Naive thymus-derived CD4-positive, alpha-beta T cell (primary cell): ENCODE results near the gene TMEM163. TPM values are rescaled to one million over a fixed set of nuclear protein-coding genes. Genes with fewer than 3 reads are reported as not detected.

ENCODE experiments used
- ATAC-seq: fragments of 150-1000 bp; cut with Tn5 transposase; 2 replicates; pipeline ENCODE4 v1.10.0; 2021; ENCODE audit warnings: mild to moderate bottlenecking, moderate library complexity
- CTCF ChIA-PET: fragments of 350-600 bp; sonication (Branson Sonifier 250); formaldehyde crosslinking; loops from one replicate; lab custom pipeline; 2021; ENCODE audit warnings: antibody characterized with exemption; lab: Charles Lee
- POLR2A ChIA-PET: fragments of 350-600 bp; sonication (Branson Sonifier 250); formaldehyde crosslinking; loops from one replicate; lab custom pipeline; 2021; ENCODE audit warnings: antibody characterized with exemption, inconsistent platforms; lab: Charles Lee
- DNase-seq, 9 donors: peaks; one replicate each; pipeline versions ENCODE4 v3.0.0 to v3.0.0-alpha.2; 2020 to 2022; ENCODE audit warnings: mixed read lengths in 1 of 9
- H3K27ac ChIP-seq: one replicate; pipeline ENCODE4 v1.7.0; 2013; ENCODE audit warnings: mild to moderate bottlenecking, low read depth, low read length, moderate library complexity
- H3K27me3 ChIP-seq, 2 donors: one replicate each; pipeline ENCODE4 v1.7.0; 2013; ENCODE audit warnings: low read length in 2 of 2, mild to moderate bottlenecking in 2 of 2, moderate library complexity in 2 of 2; ENCODE audit not compliant: control insufficient read depth in 2 of 2, insufficient read depth in 2 of 2
- H3K36me3 ChIP-seq, 3 experiments: 1 replicate in 2 of 3; 2 replicates in 1 of 3; pipeline ENCODE4 v1.7.0; 2013; ENCODE audit warnings: low read length in 3 of 3, mild to moderate bottlenecking in 3 of 3, moderate library complexity in 1 of 3; ENCODE audit not compliant: insufficient read depth in 3 of 3, control insufficient read depth in 2 of 3
- H3K4me1 ChIP-seq, 2 donors: one replicate each; pipeline ENCODE4 v1.7.0; 2013; ENCODE audit warnings: low read length in 2 of 2, mild to moderate bottlenecking in 2 of 2, moderate library complexity in 1 of 2; ENCODE audit not compliant: control insufficient read depth in 2 of 2, insufficient read depth in 2 of 2
- H3K4me3 ChIP-seq: 2 replicates; pipeline ENCODE4 v1.7.0; 2013; ENCODE audit warnings: mild to moderate bottlenecking, low read length
- H3K9me3 ChIP-seq, 3 experiments: 1 replicate in 2 of 3; 2 replicates in 1 of 3; pipeline ENCODE4 v1.7.0; 2013; ENCODE audit warnings: low read length in 3 of 3; ENCODE audit not compliant: control insufficient read depth in 2 of 3
- H3K27ac Mint-ChIP-seq, 9 donors: one replicate each; pipeline ENCODE4 v1.8.0; 2020 to 2022; ENCODE audit warnings: mixed read lengths in 9 of 9, mild to moderate bottlenecking in 8 of 9, moderate library complexity in 5 of 9, inconsistent platforms in 2 of 9
- H3K27me3 Mint-ChIP-seq, 5 donors: one replicate each; pipeline ENCODE4 v1.8.0; 2021 to 2022; ENCODE audit warnings: mixed read lengths in 5 of 5, mild to moderate bottlenecking in 1 of 5
- H3K36me3 Mint-ChIP-seq, 5 donors: one replicate each; pipeline ENCODE4 v1.8.0; 2020 to 2022; ENCODE audit warnings: mixed read lengths in 5 of 5, mild to moderate bottlenecking in 3 of 5, inconsistent platforms in 1 of 5
- H3K4me1 Mint-ChIP-seq, 7 donors: one replicate each; pipeline ENCODE4 v1.8.0; 2020 to 2022; ENCODE audit warnings: mixed read lengths in 7 of 7, mild to moderate bottlenecking in 3 of 7, inconsistent platforms in 1 of 7
- H3K4me3 Mint-ChIP-seq, 10 donors: one replicate each; pipeline ENCODE4 v1.8.0; 2020 to 2022; ENCODE audit warnings: mild to moderate bottlenecking in 10 of 10, mixed read lengths in 10 of 10, moderate library complexity in 6 of 10, inconsistent platforms in 2 of 10
- H3K9me3 Mint-ChIP-seq, 11 donors: one replicate each; pipeline ENCODE4 v1.8.0; 2020 to 2022; ENCODE audit warnings: mixed read lengths in 11 of 11, mild to moderate bottlenecking in 4 of 11, inconsistent platforms in 1 of 11, moderate library complexity in 1 of 11
- intact Hi-C, 2 donors: fragments of 100-400 bp; cut with micrococcal nuclease; formaldehyde crosslinking; loops; one replicate each; pipeline ENCODE4 v1.15.1; 2023
- polyA plus RNA-seq, 2 donors: library from polyadenylated mRNA; unstranded; fragments of 300-500 nt; fragmentation: Illumina TruSeq; gene quantifications; one replicate each; pipeline ENCODE4 v1.2.3, GENCODE V29; 2021
- total RNA-seq, 6 experiments: library from RNA in 5 of 6; stranded (reverse) in 5 of 6; gene quantifications; 1 replicate in 5 of 6; 2 replicates in 1 of 6; pipeline ENCODE4 v1.2.3 and lab custom pipeline; 2021 to 2026

The TMEM163 gene
- total and polyA plus RNA-seq, 7 experiments from 2014 or later: 0.13 to 0.71 (median 0.21) TPM; not detected in 2

DNA sequence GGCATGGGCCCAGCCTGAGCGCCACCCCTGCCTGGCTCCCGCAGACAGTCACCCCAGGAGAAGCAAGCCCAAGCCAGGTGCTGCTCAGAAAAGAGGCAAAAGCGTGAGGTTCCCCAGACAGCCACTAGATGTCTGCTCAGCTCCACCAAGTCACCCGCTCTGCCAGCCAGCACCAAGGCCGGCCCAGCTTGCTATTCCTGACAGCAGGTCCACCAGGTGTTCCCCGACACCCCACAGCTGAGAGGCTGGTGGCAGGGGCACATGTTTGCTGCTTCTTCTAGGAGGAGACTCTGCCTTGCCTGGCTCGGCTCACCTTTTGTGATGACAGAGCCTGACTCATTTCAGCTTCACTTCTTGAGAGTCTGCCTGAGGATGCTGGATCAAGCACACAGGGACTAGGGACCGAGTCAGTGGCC, 258.2 kb downstream of the TMEM163 start:
- Mint-ChIP-seq H3K36me3 (peaks cover 0 to under 1% (median 0%) of the 10 kb centered on the region in 5 donors), H3K27ac (no peak overlapping the region)

DNA sequence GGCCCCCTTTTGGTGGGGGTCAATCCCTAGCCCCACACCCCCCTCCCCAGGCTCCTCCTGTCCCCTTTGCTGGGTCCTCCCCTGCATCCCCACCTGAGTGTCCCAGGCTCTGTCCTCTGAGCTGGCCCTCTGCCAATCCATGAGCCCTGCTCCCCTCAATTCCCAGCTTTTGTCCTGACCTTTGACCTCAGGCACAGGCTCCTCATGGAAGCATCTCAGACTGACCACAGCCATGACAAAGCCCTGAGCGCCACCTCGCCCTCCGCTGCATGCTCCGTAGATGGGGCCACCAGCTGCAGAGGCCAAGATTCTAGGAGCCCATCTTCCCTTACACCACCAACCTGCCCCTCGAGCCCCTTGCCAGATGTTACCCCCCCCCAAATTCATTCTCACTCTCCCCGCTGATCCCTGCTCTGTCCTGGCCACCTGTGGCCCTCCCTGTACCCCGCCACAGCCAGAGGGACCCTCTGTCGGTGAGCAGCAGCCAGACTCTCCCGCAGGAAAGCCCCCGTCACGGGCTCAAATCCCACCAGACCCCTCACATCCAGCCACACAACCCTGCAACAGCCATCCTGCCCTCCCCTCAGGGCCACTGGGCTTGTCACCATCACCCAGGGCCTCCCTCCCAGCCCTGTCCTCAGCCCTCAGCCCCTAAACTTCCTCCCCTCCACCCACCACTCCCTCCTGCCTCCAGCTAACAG, 258.9 kb downstream of the TMEM163 start:
- H3K27me3 Mint-ChIP-seq: no peaks in the 10 kb centered on the region

More for the DNA sequence above, 258.2 kb downstream of the TMEM163 start:
- Histone ChIP-seq H3K27me3 (no peaks in the 10 kb centered on the region), H3K4me3 (no peak overlapping the region), H3K9me3 (no peaks in the 10 kb centered on the region), H3K4me1 (no peaks in the 10 kb centered on the region), H3K36me3 (peaks cover 0 to under 1% (median 0%) of the 10 kb centered on the region in 3 experiments), H3K27ac (no peak overlapping the region)
- Mint-ChIP-seq H3K4me1 (no peaks in the 10 kb centered on the region), H3K27me3 (no peaks in the 10 kb centered on the region), H3K9me3 (no peaks in the 10 kb centered on the region), H3K4me3 (no peak overlapping the region)
- peak; percentile 41 for ATAC-seq
- POLR2A ChIA-PET: no interaction called here
- DNase-seq: peak in 6 of 9 donors; percentile 12 to 33 (median 21)
- intact Hi-C loops: loop anchor here in 1 of 2 donors (1.0 kb wide), 1 partner anchor 438 kb away; no protein-coding TSS in a partner anchor
- CTCF ChIA-PET: interaction anchor here (1.1 to 1.4 kb wide), 2 partner anchors 10 to 438 kb away, joined by 3 to 4 read pairs; no protein-coding TSS in a partner anchor

DNA sequence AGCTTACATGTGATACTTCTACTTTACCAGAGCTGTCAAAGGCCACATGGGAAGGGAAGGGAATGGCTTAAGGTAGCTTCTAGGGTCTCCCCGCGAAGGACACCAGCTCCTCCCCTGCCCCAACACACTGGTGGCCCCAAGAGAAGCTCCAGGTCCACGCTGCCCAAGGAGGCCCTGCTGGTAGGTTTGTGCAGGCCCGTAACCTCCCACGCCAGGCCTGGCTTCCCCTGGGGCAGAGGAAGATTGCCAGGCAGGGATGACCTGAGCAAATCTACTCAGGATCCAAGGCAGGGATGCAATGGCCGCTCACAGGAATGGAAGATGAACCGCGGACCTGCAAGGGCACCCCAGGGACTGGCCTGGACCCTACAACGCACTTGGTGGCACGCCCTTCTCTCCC, 259.9 kb downstream of the TMEM163 start:
- Histone ChIP-seq H3K27ac (no peak overlapping the region), H3K27me3 (no peaks in the 10 kb centered on the region), H3K9me3 (no peaks in the 10 kb centered on the region), H3K4me1 (no peaks in the 10 kb centered on the region), H3K36me3 (peaks cover 0 to 7% (median 0%) of the 10 kb centered on the region in 3 experiments), H3K4me3 (no peak overlapping the region)
- CTCF ChIA-PET: no interaction called here
- intact Hi-C loops: loop anchor here in 1 of 2 donors (10.0 kb wide), 1 partner anchor 236 kb away; no protein-coding TSS in a partner anchor
- POLR2A ChIA-PET: no interaction called here
- peaks cover 0 to 8% (median 0%) of the 10 kb centered on the region in 5 donors for H3K36me3 Mint-ChIP-seq
- H3K4me3 Mint-ChIP-seq: no peak overlapping the region
- H3K9me3 Mint-ChIP-seq: no peaks in the 10 kb centered on the region
- no peak for DNase-seq
- no peaks in the 10 kb centered on the region for H3K4me1 Mint-ChIP-seq
- peak overlapping the region in 1 of 9 donors; percentile 47 for H3K27ac Mint-ChIP-seq
- no peaks in the 10 kb centered on the region for H3K27me3 Mint-ChIP-seq
- ATAC-seq: no peak

More for the DNA sequence above, 258.9 kb downstream of the TMEM163 start:
- Histone ChIP-seq H3K4me1 (no peaks in the 10 kb centered on the region), H3K36me3 (peaks cover 0 to 4% (median 0%) of the 10 kb centered on the region in 3 experiments), H3K27me3 (no peaks in the 10 kb centered on the region), H3K9me3 (no peaks in the 10 kb centered on the region), H3K4me3 (no peak overlapping the region), H3K27ac (no peak overlapping the region)
- Mint-ChIP-seq H3K4me3 (no peak overlapping the region), H3K4me1 (no peaks in the 10 kb centered on the region), H3K27ac (peak overlapping the region in 1 of 9 donors; percentile 47), H3K9me3 (no peaks in the 10 kb centered on the region), H3K36me3 (peaks cover 0 to 8% (median 0%) of the 10 kb centered on the region in 5 donors)
- ATAC-seq: no peak
- intact Hi-C loops: loop anchor here in 1 of 2 donors (1.0 to 10.0 kb wide), 2 partner anchors 235 to 438 kb away; no protein-coding TSS in a partner anchor
- ChIA-PET POLR2A (no interaction called here), CTCF (interaction anchor here (1.1 to 1.4 kb wide), 2 partner anchors 9 to 439 kb away, joined by 3 to 4 read pairs; no protein-coding TSS in a partner anchor)
- DNase-seq: no peak

DNA sequence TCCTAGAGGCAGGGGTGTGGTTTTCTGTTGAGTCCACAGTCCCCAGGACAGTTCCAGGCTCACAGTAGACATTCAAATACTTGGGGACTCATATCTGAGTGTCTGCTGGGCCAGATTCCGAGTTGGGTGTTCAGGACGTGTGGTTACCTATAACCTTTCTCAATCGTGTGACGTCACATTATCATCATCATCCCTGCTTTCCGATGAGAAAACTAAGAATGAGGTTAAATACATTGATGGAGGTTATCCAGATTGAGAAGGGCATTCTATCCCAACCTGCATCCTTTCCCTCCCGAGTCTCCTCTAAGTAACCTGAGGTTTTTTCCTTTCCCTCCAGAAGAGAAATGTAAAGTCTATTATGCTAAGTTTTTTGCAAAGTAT, 260.3 kb downstream of the TMEM163 start:
- H3K36me3 Mint-ChIP-seq: peaks cover 0 to 8% (median 0%) of the 10 kb centered on the region in 5 donors
- H3K4me1 ChIP-seq: no peaks in the 10 kb centered on the region
- DNase-seq (no peak), ATAC-seq (no peak)
- H3K27me3 ChIP-seq: no peaks in the 10 kb centered on the region
- H3K9me3 Mint-ChIP-seq: no peaks in the 10 kb centered on the region
- POLR2A ChIA-PET: no interaction called here
- no peak overlapping the region for H3K4me3 ChIP-seq
- no peak overlapping the region for H3K27ac Mint-ChIP-seq
- no peaks in the 10 kb centered on the region for H3K27me3 Mint-ChIP-seq
- no peak overlapping the region for H3K4me3 Mint-ChIP-seq
- H3K9me3 ChIP-seq: no peaks in the 10 kb centered on the region
- H3K27ac ChIP-seq: no peak overlapping the region
- H3K36me3 ChIP-seq: peaks cover 0 to 11% (median 0%) of the 10 kb centered on the region in 3 experiments
- CTCF ChIA-PET: no interaction called here
- H3K4me1 Mint-ChIP-seq: no peaks in the 10 kb centered on the region
- intact Hi-C loops: loop anchor here in 1 of 2 donors (10.0 kb wide), 1 partner anchor 236 kb away; no protein-coding TSS in a partner anchor

DNA sequence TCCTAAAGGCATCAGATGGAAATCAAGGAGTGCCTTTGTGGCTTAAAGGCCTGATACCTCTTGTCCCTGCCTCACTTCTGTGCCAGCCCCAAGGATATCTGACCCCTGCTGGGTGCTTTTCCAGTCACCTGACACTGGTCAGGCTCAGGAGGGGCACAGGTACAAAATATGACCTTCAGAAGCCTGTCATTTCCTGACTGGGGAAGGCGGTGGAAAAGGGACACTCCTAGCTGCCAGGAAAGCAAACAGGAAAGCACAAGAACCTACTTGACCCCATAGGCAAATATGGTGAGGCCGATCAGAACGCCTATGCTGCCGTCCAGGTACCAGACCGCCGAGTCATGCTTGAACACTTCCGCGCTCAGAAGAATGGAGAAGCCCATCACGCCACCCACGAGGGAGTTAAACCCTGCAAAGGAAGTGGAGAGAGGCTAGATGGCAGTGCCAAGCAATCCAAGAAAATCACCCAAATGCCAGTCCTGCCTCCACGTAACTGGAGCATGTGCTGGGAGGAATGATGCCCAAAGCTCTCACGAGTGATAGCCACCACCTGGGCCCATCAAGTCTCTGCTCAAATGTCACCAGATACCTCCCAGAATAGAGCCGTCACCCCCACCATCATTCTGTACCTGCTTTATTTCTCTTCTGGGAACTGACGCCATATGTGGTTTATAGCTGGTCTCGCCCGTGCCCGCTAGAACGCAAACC, 260.9 kb downstream of the TMEM163 start:
- Mint-ChIP-seq H3K36me3 (peaks cover 0 to 8% (median 0%) of the 10 kb centered on the region in 5 donors), H3K27ac (no peak overlapping the region), H3K27me3 (no peaks in the 10 kb centered on the region), H3K9me3 (no peaks in the 10 kb centered on the region), H3K4me3 (no peak overlapping the region), H3K4me1 (no peaks in the 10 kb centered on the region)
- H3K9me3 ChIP-seq: no peaks in the 10 kb centered on the region
- ChIA-PET CTCF (no interaction called here), POLR2A (no interaction called here)
- no peak for DNase-seq
- H3K27ac ChIP-seq: no peak overlapping the region
- no peaks in the 10 kb centered on the region for H3K4me1 ChIP-seq
- H3K27me3 ChIP-seq: no peaks in the 10 kb centered on the region
- H3K36me3 ChIP-seq: peaks cover 0 to 11% (median 0%) of the 10 kb centered on the region in 3 experiments
- ATAC-seq: no peak
- H3K4me3 ChIP-seq: no peak overlapping the region
- intact Hi-C loops: loop anchor here in 1 of 2 donors (10.0 kb wide), 1 partner anchor 237 kb away; no protein-coding TSS in a partner anchor

DNA sequence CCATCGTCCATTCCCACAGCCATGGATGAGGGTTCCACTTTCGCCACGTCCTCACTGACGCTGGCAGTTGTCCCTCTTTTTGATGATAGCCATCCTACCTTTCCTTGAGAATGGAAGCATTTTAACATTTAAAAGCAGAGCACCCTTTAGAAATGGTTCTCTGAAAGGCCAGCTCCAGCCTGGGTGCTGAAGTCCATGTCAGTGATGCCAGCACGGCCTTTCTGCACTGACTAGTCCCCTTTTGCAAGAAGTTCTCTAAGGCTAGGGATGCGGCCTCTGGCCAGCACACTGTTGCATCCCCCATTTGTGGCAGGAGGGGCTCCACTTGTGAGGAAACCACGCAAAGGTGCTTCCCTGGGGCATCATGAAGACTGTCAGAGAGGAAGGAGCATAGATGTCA, 261.4 kb downstream of the TMEM163 start:
- Mint-ChIP-seq H3K36me3 (peaks cover 0 to 8% (median 0%) of the 10 kb centered on the region in 5 donors), H3K4me1 (no peaks in the 10 kb centered on the region), H3K9me3 (no peaks in the 10 kb centered on the region), H3K4me3 (no peak overlapping the region), H3K27me3 (no peaks in the 10 kb centered on the region), H3K27ac (no peak overlapping the region)
- Histone ChIP-seq H3K27me3 (no peaks in the 10 kb centered on the region), H3K36me3 (peaks cover 0 to 11% (median 0%) of the 10 kb centered on the region in 3 experiments), H3K4me3 (no peak overlapping the region), H3K4me1 (no peaks in the 10 kb centered on the region), H3K9me3 (no peaks in the 10 kb centered on the region), H3K27ac (no peak overlapping the region)
- no peak for ATAC-seq
- ChIA-PET POLR2A (no interaction called here), CTCF (no interaction called here)
- no peak for DNase-seq
- intact Hi-C loops: loop anchor here in 1 of 2 donors (10.0 kb wide), 1 partner anchor 237 kb away; no protein-coding TSS in a partner anchor
